GM18519 (cell line): ENCODE data around the gene TMEM258.

Experiments
- ATAC-seq: cut with Tn5 transposase; IDR thresholded peaks from one replicate; pipeline ENCODE4 v1.9.1; 2021; ENCODE audit warnings: mild to moderate bottlenecking, moderate library complexity; ENCODE audit not compliant: unreplicated experiment, low FRiP score

The TMEM258 gene

GRCh38 chr11:61797263-61797944 is 5.0 kb upstream of the TMEM258 start:
- no peak for ATAC-seq

DNA sequence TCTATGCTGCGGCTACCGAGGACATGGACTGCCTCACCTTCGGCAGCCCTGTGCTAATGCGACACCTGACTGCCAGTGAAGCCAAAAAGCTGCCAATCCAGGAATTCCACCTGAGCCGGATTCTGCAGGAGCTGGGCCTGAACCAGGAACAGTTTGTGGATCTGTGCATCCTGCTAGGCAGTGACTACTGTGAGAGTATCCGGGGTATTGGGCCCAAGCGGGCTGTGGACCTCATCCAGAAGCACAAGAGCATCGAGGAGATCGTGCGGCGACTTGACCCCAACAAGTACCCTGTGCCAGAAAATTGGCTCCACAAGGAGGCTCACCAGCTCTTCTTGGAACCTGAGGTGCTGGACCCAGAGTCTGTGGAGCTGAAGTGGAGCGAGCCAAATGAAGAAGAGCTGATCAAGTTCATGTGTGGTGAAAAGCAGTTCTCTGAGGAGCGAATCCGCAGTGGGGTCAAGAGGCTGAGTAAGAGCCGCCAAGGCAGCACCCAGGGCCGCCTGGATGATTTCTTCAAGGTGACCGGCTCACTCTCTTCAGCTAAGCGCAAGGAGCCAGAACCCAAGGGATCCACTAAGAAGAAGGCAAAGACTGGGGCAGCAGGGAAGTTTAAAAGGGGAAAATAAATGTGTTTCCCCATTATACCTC is 3.6 kb upstream of the TMEM258 start:
- ATAC-seq: no peak

- ATAC-seq: no peak
Observed at GRCh38 chr11:61795459-61795858, 3.1 kb upstream of the TMEM258 start.

GRCh38 chr11:61794579-61794978 is 2.2 kb upstream of the TMEM258 start:
- ATAC-seq: no peak

GRCh38 chr11:61793829-61794204 is 1.4 kb upstream of the TMEM258 start:
- no peak for ATAC-seq

DNA sequence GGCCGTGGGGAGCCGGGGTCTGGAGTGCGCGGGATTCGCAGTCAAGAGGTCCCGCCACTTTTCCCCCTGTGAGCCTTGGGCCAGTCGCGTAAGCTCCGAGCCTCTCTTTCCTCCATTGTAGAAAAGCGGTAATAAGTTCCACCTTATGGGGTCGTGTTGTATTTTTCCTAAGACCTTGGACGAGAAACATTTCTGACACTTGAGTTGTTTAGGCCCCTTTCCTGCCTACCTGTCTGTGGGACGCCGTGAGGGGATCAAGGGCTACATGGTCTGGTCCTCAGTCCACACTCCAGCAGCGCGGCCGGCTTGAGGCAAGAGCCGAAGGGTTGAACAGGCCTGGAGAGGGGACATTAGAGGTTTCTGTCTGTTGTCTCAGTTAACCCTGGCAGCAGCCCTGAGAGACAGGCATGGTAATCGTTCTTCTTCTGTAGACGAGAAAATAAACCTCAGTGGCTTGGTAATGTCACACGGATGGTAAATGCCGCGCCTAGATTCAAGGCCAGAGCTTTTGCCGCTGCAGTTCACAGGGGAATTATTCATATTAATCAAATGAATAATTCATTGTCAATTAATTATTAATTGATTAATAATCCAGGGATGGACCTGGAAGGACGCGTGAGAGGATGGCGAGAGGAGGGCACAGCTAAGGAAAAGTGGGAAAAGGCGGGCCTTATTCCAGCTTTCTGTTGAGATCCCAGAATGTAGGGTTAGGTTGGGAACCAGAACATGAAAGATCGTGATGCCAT is 857 bp upstream of the TMEM258 start:
- ATAC-seq: no peak

GRCh38 chr11:61791737-61792309 is 576 bp downstream of the TMEM258 start:
- ATAC-seq: no peak

DNA sequence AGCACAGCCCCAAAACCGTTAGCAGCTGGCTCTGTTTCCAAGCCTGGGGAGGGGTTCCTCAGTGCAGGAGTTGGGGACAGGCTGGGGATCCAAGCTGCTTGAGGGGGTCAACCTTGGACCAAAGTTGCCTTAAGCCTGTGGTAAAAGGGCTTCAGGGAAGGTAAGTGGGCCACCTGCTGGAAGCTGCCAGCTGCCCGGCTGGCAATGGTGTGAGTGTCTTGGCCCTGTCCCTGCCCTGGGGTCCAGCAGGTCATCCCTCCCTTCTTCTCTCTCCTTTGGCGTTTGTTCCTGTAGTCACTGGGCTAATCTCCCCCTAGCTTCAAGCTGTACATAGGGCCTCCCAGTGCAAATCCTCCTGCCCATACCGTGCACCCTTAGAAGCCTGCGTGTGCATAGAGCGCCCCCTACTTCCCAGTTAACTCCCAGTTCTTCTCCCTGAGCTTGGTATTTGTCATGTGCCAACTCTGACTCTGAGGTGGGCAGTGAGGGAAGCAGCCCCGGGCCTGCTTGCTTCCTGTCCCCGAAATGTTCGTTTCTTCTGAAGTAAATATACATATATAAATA is 4.4 kb downstream of the TMEM258 start:
- no peak for ATAC-seq

GRCh38 chr11:61785837-61786402 is 6.5 kb downstream of the TMEM258 start:
- ATAC-seq: no peak

- no peak for ATAC-seq
Observed at GRCh38 chr11:61784506-61784805, 7.9 kb downstream of the TMEM258 start.

- ATAC-seq: no peak
Observed at GRCh38 chr11:61783717-61784505, 8.5 kb downstream of the TMEM258 start.

- ATAC-seq: no peak
Observed at GRCh38 chr11:61782841-61783240, 9.6 kb downstream of the TMEM258 start.

DNA sequence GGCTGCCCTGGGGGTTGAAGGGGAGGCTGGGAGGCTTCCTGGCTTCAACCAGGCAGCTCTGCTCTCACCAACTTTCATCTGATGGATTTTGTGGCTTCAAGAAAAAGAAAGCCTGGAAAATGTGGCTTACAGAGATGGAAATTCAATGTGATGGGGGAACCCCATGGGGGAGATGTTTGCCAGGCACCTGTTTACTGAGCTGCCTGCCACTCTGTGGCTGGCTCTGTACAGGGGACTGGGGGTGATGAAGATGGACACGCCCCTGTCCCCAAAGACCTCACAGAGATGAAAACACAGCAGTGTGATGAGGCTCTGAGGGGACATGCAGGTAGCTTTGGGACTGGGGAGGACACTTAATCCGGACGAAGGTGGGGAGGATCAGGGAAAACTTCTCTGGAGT is 10.1 kb downstream of the TMEM258 start:
- no peak for ATAC-seq

DNA sequence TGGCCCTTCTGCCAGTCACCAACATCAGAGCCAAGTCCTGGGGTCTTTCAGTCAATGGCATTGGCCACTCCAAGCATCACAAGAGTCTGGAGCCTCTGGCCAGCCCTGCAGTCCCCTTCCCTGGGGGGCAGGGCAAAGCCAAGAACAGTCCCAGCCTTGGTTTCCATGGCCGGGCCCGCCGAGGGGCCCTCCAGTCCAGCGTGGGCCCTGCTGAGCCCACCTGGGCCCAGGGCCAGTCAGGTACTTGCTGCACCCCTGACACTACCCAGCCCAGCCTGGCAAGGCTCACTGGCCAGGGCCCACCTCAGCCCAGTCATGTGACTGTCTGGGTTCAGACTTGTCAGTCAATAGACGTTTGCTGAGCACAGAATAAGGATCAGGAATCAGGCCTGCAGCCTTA is 10.8 kb downstream of the TMEM258 start:
- no peak for ATAC-seq

DNA sequence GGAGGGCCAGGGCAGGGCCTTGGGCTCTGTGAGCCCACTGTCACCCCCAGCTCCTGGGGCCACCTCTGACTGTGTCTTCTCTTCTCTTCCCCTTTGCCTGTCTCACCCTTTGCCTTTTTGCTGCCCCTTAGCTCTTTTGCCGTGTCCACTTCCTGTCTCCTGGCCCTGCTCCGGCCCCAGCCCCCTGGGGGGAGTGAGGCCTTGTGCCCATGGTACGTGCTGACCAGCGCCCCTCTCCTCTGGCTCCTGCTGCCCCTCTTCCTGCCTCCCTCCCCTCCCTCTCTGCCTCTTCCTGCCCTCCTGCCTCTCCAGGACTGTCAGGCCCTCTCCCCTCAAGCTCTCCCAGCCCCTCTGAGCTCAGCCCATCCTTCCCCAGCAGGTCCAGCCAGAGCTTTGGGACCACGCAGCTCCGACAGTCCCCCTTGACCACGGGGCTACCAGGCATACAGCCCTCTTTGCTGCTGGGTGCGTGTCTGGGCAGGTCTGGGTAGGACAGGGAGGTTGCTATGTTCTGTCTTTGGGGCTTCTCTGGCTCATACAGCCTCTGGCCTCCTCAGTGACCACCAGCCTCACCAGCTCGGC is 11.7 kb downstream of the TMEM258 start:
- ATAC-seq: no peak

DNA sequence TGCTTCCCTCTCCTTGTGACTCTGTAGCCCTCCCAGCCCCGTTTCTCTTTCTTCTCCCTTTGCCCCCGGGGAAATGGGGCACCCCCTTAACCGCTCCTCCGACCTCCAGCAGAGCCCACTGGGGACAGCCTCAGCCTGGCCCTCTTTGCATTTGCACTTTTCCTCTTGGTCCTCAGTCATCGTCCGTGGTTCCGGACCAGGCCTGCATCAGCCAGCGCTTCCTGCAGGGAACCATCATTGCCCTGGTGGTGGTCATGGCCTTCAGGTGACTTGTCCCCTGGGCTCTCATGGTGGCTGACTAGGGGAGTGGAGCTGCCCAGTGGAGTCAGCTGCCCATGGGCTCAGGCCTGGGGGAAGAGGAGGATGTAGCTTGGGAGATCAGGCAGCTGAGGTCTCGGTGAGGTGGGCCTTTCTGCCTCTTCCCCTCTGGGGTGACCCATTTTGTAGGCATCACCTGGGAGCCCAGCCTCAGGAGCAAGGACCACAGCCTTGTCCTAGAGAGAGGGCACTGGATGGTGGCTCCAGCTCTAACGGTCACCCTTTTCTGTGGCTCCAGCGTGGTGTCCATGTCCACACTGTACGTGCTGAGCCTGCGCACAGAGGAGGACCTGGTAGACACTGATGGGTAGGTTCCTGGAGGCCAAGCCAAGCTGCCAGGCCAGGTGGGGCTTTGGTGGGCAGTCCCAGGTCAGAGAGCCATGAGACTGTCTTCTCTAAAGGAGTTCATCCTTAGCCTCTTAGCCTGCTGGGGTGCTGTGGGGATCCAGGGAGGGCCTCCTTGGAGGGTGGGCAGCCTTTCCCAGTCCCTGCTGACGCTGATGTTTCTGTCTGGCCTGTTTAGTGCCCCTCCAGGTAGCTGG is 12.5 kb downstream of the TMEM258 start:
- no peak for ATAC-seq

DNA sequence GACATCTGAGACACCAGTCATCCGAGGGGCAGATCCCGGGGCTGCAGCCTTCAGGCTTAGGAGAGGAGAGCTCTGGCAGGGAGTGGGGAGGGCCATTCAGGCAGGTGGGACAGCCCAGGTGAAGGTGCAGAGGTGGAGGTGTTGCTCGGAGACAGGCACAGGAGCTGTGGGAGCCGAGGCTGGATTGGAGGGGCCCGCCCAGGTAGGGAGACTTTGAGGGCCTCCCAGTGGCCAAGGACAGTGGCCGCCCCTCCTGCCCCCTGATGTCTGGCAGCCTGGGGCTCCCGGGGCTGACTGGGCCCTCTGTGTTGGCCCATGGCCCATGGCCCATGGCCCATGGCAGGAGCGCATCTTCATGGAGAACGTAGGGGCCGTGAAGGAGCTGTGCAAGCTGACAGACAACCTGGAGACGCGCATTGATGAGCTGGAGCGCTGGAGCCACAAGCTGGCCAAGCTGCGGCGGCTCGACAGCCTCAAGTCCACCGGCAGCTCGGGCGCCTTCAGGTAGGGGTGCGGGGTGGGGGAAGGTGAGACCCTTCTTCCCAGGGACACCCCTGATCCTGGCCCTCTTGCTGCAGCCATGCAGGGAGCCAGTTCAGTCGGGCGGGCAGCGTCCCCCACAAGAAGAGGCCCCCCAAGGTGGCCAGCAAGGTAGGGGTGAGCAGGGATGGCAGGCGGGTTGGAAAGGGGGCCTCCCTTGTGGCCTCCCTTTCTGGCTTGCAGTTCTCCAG is 13.3 kb downstream of the TMEM258 start:
- ATAC-seq: no peak

DNA sequence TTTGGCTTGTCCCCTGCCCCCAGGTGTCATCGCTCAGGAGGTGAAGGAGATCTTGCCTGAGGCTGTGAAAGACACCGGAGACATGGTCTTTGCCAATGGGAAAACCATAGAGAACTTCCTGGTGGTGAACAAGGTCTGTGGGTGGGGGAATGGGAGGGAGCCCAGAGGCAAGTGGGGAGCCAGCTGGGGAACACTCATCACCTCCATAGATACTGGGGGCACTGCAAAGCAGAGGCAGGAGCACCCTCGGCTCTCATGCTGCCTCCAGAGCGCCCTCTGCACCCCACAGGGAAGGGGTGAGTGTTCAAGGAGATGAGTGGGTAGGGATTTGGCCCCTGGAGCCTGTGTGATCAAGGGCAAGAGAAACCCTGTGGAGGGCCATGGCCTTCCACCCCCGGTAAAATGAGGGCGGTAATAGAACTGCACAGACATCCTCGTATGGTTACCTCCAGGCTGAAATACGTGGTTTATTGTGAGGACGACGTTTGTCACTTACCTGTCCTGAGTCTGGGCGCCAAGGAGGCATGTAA is 14.0 kb downstream of the TMEM258 start:
- ATAC-seq: no peak
